GM12878 (cell line): ENCODE results near the gene SENP7. TPM values are rescaled to one million over a fixed set of nuclear protein-coding genes. Genes with fewer than 3 reads are reported as not detected.

ENCODE experiments used
- ATAC-seq: fragments of 200-7000 bp; cut with Tn5 transposase; 3 replicates; pipeline ENCODE4 v1.9.1; 2020; ENCODE audit warnings: mild to moderate bottlenecking, moderate library complexity
- BruUV-seq: library from RNA; stranded (reverse); fragments of 400-500 nt; replicated peaks from 2 replicates; lab custom pipeline; 2021; lab: Mats Ljungman, UMichigan
- CTCF ChIA-PET: fragments of 300-600 bp; sonication (Branson Sonifier 250); formaldehyde crosslinking; extraction: SDS; loops from one replicate; lab custom pipeline; 2021; ENCODE audit warnings: inconsistent platforms; lab: Yijun Ruan, JAX
- POLR2A ChIA-PET: fragments of 350-600 bp; formaldehyde crosslinking; extraction: SDS; loops from one replicate; lab custom pipeline; 2021; ENCODE audit warnings: inconsistent platforms; lab: Charles Lee
- RAD21 ChIA-PET: fragments of 300-600 bp; sonication (Branson Sonifier 250); formaldehyde crosslinking; loops from one replicate; lab custom pipeline; 2023; ENCODE audit warnings: antibody characterized with exemption; ENCODE audit not compliant: unreplicated experiment; lab: Charles Lee
- SMC1A ChIA-PET: fragments of 300-600 bp; sonication (Branson Sonifier 250); formaldehyde crosslinking; loops from one replicate; lab custom pipeline; 2023; ENCODE audit not compliant: unreplicated experiment, uncharacterized antibody; lab: Charles Lee
- DNase-seq: peaks from one replicate; pipeline ENCODE4 v3.0.0-alpha.2; 2011; ENCODE audit warnings: low read depth, low spot score
- FAIRE-seq: peaks from 3 replicates; lab custom pipeline; 2011; peaks lifted over from hg19 to GRCh38; lab: Jason Lieb, UNC
- H2AFZ ChIP-seq: 2 replicates; pipeline ENCODE4 v1.6.0; 2011; ENCODE audit warnings: low read depth, low read length, control low read depth; ENCODE audit not compliant: control insufficient read depth
- H3K27ac ChIP-seq: 2 replicates; pipeline ENCODE4 v1.5.1; 2011; ENCODE audit warnings: control low read depth; ENCODE audit not compliant: control insufficient read depth, insufficient read depth
- H3K27me3 ChIP-seq, 2 experiments: replicated peaks in 1 of 2; 2 replicates each; pipeline versions ENCODE4 v1.6.0 to v1.6.1; 2011; ENCODE audit warnings: low read length in 1 of 2; ENCODE audit not compliant: control insufficient read depth in 2 of 2, insufficient read depth in 2 of 2
- H3K36me3 ChIP-seq, 2 experiments: 2 replicates each; pipeline ENCODE4 v1.5.1; 2011; ENCODE audit warnings: low read length in 1 of 2; ENCODE audit not compliant: control insufficient read depth in 2 of 2, insufficient read depth in 2 of 2
- H3K4me1 ChIP-seq: 2 replicates; pipeline ENCODE4 v1.6.1; 2011; ENCODE audit warnings: mild to moderate bottlenecking, low read length, moderate library complexity, mixed read lengths; ENCODE audit not compliant: control insufficient read depth, insufficient read depth
- H3K4me2 ChIP-seq: 2 replicates; pipeline ENCODE4 v1.6.0; 2011; ENCODE audit warnings: control low read depth; ENCODE audit not compliant: control insufficient read depth, insufficient read depth
- H3K4me3 ChIP-seq: fragments of 200-600 bp; sonication (generic); 2 replicates; pipeline ENCODE4 v1.5.1; 2016
- H3K79me2 ChIP-seq: 2 replicates; pipeline ENCODE4 v1.6.0; 2011; ENCODE audit warnings: low read length; ENCODE audit not compliant: control insufficient read depth, insufficient read depth
- H3K9ac ChIP-seq: 2 replicates; pipeline ENCODE4 v1.8.0; 2011; ENCODE audit warnings: low read length, control low read depth, mixed read lengths; ENCODE audit not compliant: control insufficient read depth, insufficient read depth
- H3K9me3 ChIP-seq: replicated peaks from 3 replicates; pipeline ENCODE4 v1.5.1; 2011; ENCODE audit warnings: mild to moderate bottlenecking, low read length; ENCODE audit not compliant: control insufficient read depth, insufficient read depth
- H4K20me1 ChIP-seq: 2 replicates; pipeline ENCODE4 v1.6.0; 2011; ENCODE audit not compliant: control insufficient read depth, insufficient read depth
- CHD4 ChIP-seq: fragments of 200-600 bp; sonication (generic); IDR thresholded peaks from 2 replicates; pipeline ENCODE4 v1.6.1; 2016; ENCODE audit warnings: mild to moderate bottlenecking
- E2F4 ChIP-seq: IDR thresholded peaks from 2 replicates; pipeline ENCODE4 v1.6.1; 2012; ENCODE audit warnings: low read depth, low read length, improper control_type of control experiment
- E2F8 ChIP-seq: fragments of 450-650 bp; IDR thresholded peaks from 2 replicates; pipeline ENCODE4 v1.6.1; 2018; ENCODE audit warnings: mild to moderate bottlenecking, low read depth, moderate library complexity; ENCODE audit not compliant: partially characterized antibody
- EP300 ChIP-seq, 2 experiments: fragments of 150-350 bp in 1 of 2; IDR thresholded peaks; 2 replicates each; pipeline ENCODE4 v1.6.1; 2011 to 2012; ENCODE audit warnings: low read depth in 2 of 2, low read length in 2 of 2, borderline replicate concordance in 1 of 2, improper control_type of control experiment in 1 of 2, inconsistent platforms in 1 of 2; ENCODE audit not compliant: control insufficient read depth in 1 of 2
- FOXK2 ChIP-seq: fragments of 450-650 bp; IDR thresholded peaks from 2 replicates; pipeline ENCODE4 v1.6.1; 2017; ENCODE audit warnings: mild to moderate bottlenecking, moderate library complexity
- KDM1A ChIP-seq: fragments of 200-600 bp; sonication (generic); IDR thresholded peaks from 2 replicates; pipeline ENCODE4 v1.6.1; 2016; ENCODE audit warnings: borderline replicate concordance
- MAX ChIP-seq: IDR thresholded peaks from 2 replicates; pipeline ENCODE4 v1.6.1; 2012; ENCODE audit warnings: low read depth, low read length, improper control_type of control experiment
- NRF1 ChIP-seq: conservative IDR thresholded peaks from 2 replicates; pipeline ENCODE4 v1.6.1; 2011; ENCODE audit warnings: mild to moderate bottlenecking, low read depth, low read length, improper control_type of control experiment
- SUZ12 ChIP-seq: fragments of 200-600 bp; sonication (generic); IDR thresholded peaks from one replicate; pipeline ENCODE4 v1.6.1; 2018; ENCODE audit warnings: antibody characterized with exemption, mild to moderate bottlenecking; ENCODE audit not compliant: unreplicated experiment
- USF1 ChIP-seq: IDR thresholded peaks from 2 replicates; pipeline ENCODE4 v1.6.1; 2011; ENCODE audit warnings: borderline replicate concordance, low read depth, mild to moderate bottlenecking, moderate library complexity, mixed read lengths, low read length; ENCODE audit not compliant: insufficient read depth; ENCODE audit errors: extremely low read length
- ZBTB40 ChIP-seq: fragments of 450-650 bp; IDR thresholded peaks from 2 replicates; pipeline ENCODE4 v1.6.1; 2016; ENCODE audit warnings: mild to moderate bottlenecking, moderate library complexity, borderline replicate concordance
- WGBS: methylation state at CpG from one replicate; pipeline ENCODE4 v1.1.6; 2016; ENCODE audit warnings: low lambda C conversion rate; ENCODE audit not compliant: insufficient replicate concordance, insufficient coverage; ENCODE audit errors: missing lambda C conversion rate; 5-methylcytosine and 5-hydroxymethylcytosine counted together
- in situ Hi-C: fragments of 300-500 bp; cut with MboI; formaldehyde crosslinking; loops from 9 replicates; pipeline ENCODE4 v1.14.3; 2018; ENCODE audit warnings: mixed read lengths
- intact Hi-C: fragments of 100-400 bp; cut with micrococcal nuclease; formaldehyde crosslinking; loops from one replicate; pipeline ENCODE4 v1.14.2; 2022; ENCODE audit not compliant: unreplicated experiment
- polyA plus RNA-seq, 11 experiments: library from polyadenylated mRNA; depleted of rRNA in 4 of 11; unstranded in 6 of 11; stranded (reverse) in 5 of 11; fragments of >200 nt; fragmentation: Nextera tagmentation in 4 of 11; fragmentation: Illumina TruSeq in 1 of 11; extraction: Ambion mirVana in 4 of 11; extraction: Trizol in 1 of 11; gene quantifications; 1 replicate in 1 of 11; 2 replicates in 10 of 11; pipeline versions ENCODE4 v1.2.1 to v1.2.3, GENCODE V29; 2011 to 2016; ENCODE audit warnings: inconsistent platforms in 2 of 11, missing spikeins in 2 of 11, low read depth in 1 of 11
- total RNA-seq, 4 experiments: library from RNA; depleted of rRNA in 3 of 4; stranded (reverse); fragments of >200 nt in 3 of 4; fragmentation: Illumina TruSeq in 1 of 4; extraction: Trizol in 1 of 4; gene quantifications; 2 replicates each; pipeline versions ENCODE4 v1.2.1 to v1.2.3, GENCODE V29; 2013 to 2021

The SENP7 gene
- total and polyA plus RNA-seq, 10 of the 15 experiments (the other 5 are each of a cell fraction or from before 2014, with no cell fraction given), result 2.6 to 14.7 (median 8.3) TPM

GRCh38 chr3:101530686-101531047 is 17.7 kb upstream of the SENP7 start:
- RAD21 ChIA-PET, result no interaction called here
- no peaks in the 10 kb centered on the region for H3K4me1 ChIP-seq
- CTCF ChIA-PET, result no interaction called here
- intact Hi-C loops, result no loop called here
- TF ChIP-seq FOXK2 (no peak), E2F4 (no peak), MAX (no peak), KDM1A (no peak), USF1 (no peak), E2F8 (no peak), EP300 (IDR thresholded peaks at IDR 0.05; ENCODE audit: borderline replicate concordance in 1 of 2, control insufficient read depth in 1 of 2, low read depth in 2 of 2, low read length in 2 of 2) (no peak), ZBTB40 (no peak), SUZ12 (no peak), CHD4 (no peak), NRF1 (no peak)
- no peak overlapping the region for H3K27ac ChIP-seq
- WGBS, result 24% methylated on average over 2 of the region's 2 CpGs
- in situ Hi-C loops, result no loop called here
- ATAC-seq, result no peak
- POLR2A ChIA-PET, result interaction anchor here (1.1 kb wide), 1 partner anchor 10 kb away, joined by 3 read pairs; no protein-coding TSS in a partner anchor
- H3K36me3 ChIP-seq, result no peaks in the 10 kb centered on the region
- SMC1A ChIA-PET, result interaction anchor here (1.4 to 1.5 kb wide), 2 partner anchors 10 to 12 kb away, joined by 4 to 5 read pairs; no protein-coding TSS in a partner anchor
- H3K9ac ChIP-seq, result no peak overlapping the region
- no peak overlapping the region for H3K4me2 ChIP-seq
- H3K27me3 ChIP-seq, result no peaks in the 10 kb centered on the region
- FAIRE-seq, result no peak
- H2AFZ ChIP-seq, result no peak overlapping the region
- BruUV-seq, result no TSS peak
- H3K79me2 ChIP-seq, result no peaks in the 10 kb centered on the region
- no peaks in the 10 kb centered on the region for H3K9me3 ChIP-seq
- H3K4me3 ChIP-seq, result no peak overlapping the region
- no peaks in the 10 kb centered on the region for H4K20me1 ChIP-seq
- DNase-seq, result no peak
